ENCODE measurements around the gene ZDHHC14.
"Not testable (repeated sequence)": the region's sequence is repeated elsewhere in the genome, so short reads cannot be mapped to it uniquely, and the experiment has no call there.

DNA sequence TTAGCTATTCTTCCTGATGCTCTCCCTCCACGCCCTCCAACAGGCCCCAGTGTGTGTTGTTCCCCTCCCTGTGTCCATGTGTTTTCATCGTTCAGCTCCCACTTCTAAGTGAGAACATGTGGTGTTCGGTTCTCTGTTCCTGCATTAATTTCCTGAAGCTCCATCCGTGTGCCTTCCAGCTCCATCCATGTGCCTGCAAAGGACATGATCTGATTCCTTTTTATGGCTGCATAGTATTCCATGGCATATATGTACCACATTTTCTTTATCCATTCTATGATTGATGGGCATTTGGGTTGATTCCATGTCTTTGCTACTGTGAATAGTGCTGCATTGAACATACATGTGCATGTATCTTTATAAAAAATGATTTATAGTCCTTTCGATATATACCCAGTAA, 27.4 kb downstream of the ZDHHC14 start:
- not testable (repeated sequence) for TF ChIP-seq POLR2A (IDR thresholded peaks at IDR 0.05; ENCODE audit: low read length); GATA1 (IDR thresholded peaks at IDR 0.05; ENCODE audit: low read depth, low read length)
